GM21367 (cell line): ENCODE data around the gene PPARA.

ENCODE experiments used
- ATAC-seq: cut with Tn5 transposase; IDR thresholded peaks from one replicate; pipeline ENCODE4 v1.9.1; 2021; ENCODE audit not compliant: unreplicated experiment

The PPARA gene

GRCh38 chr22:46150034-46150654 lies at the start of gene PPARA:
TSS of gene PPARA (plus strand) at chr22:46150526. CDS start at chr22:46198384, 47,858 bp downstream.
- peak; percentile 52 for ATAC-seq

GRCh38 chr22:46102159-46102558 lies 48.2 kb upstream of the PPARA start:
- no peak for ATAC-seq

- no peak for ATAC-seq
Measured at GRCh38 chr22:46102752-46103151, 47.6 kb upstream of the PPARA start.

GRCh38 chr22:46103181-46103580 lies 47.1 kb upstream of the PPARA start:
- no peak for ATAC-seq

GRCh38 chr22:46103664-46104063 lies 46.7 kb upstream of the PPARA start:
- no peak for ATAC-seq

GRCh38 chr22:46104170-46104880 lies 46.0 kb upstream of the PPARA start:
- no peak for ATAC-seq

- no peak for ATAC-seq
Measured at GRCh38 chr22:46104881-46105493, 45.3 kb upstream of the PPARA start.

- ATAC-seq = no peak
Measured at GRCh38 chr22:46105494-46106278, 44.6 kb upstream of the PPARA start.

- ATAC-seq = no peak
Measured at GRCh38 chr22:46106279-46107022, 43.9 kb upstream of the PPARA start.

- no peak for ATAC-seq
Measured at GRCh38 chr22:46107089-46107664, 43.1 kb upstream of the PPARA start.

GRCh38 chr22:46107753-46108563 lies 42.4 kb upstream of the PPARA start:
- no peak for ATAC-seq

- no peak for ATAC-seq
Measured at GRCh38 chr22:46108564-46109473, 41.5 kb upstream of the PPARA start.

GRCh38 chr22:46109474-46110003 lies 40.8 kb upstream of the PPARA start:
- no peak for ATAC-seq

GRCh38 chr22:46110215-46110614 lies 40.1 kb upstream of the PPARA start:
- ATAC-seq = no peak

- ATAC-seq = no peak
Measured at GRCh38 chr22:46111645-46112306, 38.5 kb upstream of the PPARA start.

GRCh38 chr22:46112405-46112804 lies 37.9 kb upstream of the PPARA start:
- ATAC-seq = no peak

- ATAC-seq = no peak
Measured at GRCh38 chr22:46113110-46113909, 37.0 kb upstream of the PPARA start.
